ENCODE results near the gene VIT.
"Not testable (repeated sequence)": the region's sequence is repeated elsewhere in the genome, so short reads cannot be mapped to it uniquely, and the experiment has no call there.

VIT gene

GRCh38 chr2:36808386-36809068, 112.0 kb downstream of the VIT start:
- no peak for DNase-seq

GRCh38 chr2:36809069-36809445, 112.5 kb downstream of the VIT start:
- DNase-seq: no peak

GRCh38 chr2:36811071-36811470, 114.6 kb downstream of the VIT start:
- no peak for DNase-seq

- DNase-seq: no peak
Observed at GRCh38 chr2:36812196-36812595, 115.7 kb downstream of the VIT start.

GRCh38 chr2:36818542-36818941, 122.0 kb downstream of the VIT start:
- no peak for DNase-seq

- no peak for DNase-seq
Observed at GRCh38 chr2:36819095-36819711, 122.7 kb downstream of the VIT start.

GRCh38 chr2:36820942-36821605, 124.6 kb downstream of the VIT start:
- no peak for DNase-seq

- DNase-seq: no peak
Observed at GRCh38 chr2:36823862-36824261, 127.4 kb downstream of the VIT start.

- no peak for DNase-seq
Observed at GRCh38 chr2:36824273-36824672, 127.8 kb downstream of the VIT start.

- DNase-seq: not testable (repeated sequence)
Observed at GRCh38 chr2:36824683-36825082, 128.2 kb downstream of the VIT start.

- no peak for DNase-seq
Observed at GRCh38 chr2:36831185-36831584, 134.7 kb downstream of the VIT start.

GRCh38 chr2:36834203-36834602, 137.7 kb downstream of the VIT start:
- DNase-seq: no peak

- peak; percentile 2 for DNase-seq
Observed at GRCh38 chr2:36834731-36835524, 138.4 kb downstream of the VIT start.

GRCh38 chr2:36839976-36840617, 143.6 kb downstream of the VIT start:
- DNase-seq: no peak

- no peak for DNase-seq
Observed at GRCh38 chr2:36843838-36844237, 147.3 kb downstream of the VIT start.

- no peak for DNase-seq
Observed at GRCh38 chr2:36849265-36849664, 152.8 kb downstream of the VIT start.

GRCh38 chr2:36854241-36854640, 157.7 kb downstream of the VIT start:
- no peak for DNase-seq

- DNase-seq: no peak
Observed at GRCh38 chr2:36855429-36855828, 158.9 kb downstream of the VIT start.

GRCh38 chr2:36857713-36858112, 161.2 kb downstream of the VIT start:
- no peak for DNase-seq

GRCh38 chr2:36858551-36859365, 162.3 kb downstream of the VIT start:
- DNase-seq: no peak

GRCh38 chr2:36859366-36859792, 162.9 kb downstream of the VIT start:
- DNase-seq: no peak

GRCh38 chr2:36861896-36862295, 165.4 kb downstream of the VIT start:
- DNase-seq: no peak

Measured in CD4-positive, alpha-beta T cell treated with Interleukin-12 subunit alpha and Interleukin-12 subunit beta, for 1 hour (primary cell).